Mammary epithelial cell (primary cell): ENCODE measurements around the gene GPR18.

Source experiments
- EZH2 ChIP-seq: IDR thresholded peaks from 2 replicates; pipeline ENCODE4 v1.6.1; 2012; ENCODE audit warnings: low read length, inconsistent platforms, borderline replicate concordance
- TF ChIP-seq, protein P1 (sequence below), 2 donors: IDR thresholded peaks in 1 of 2; conservative IDR thresholded peaks in 1 of 2; 2 replicates each; pipeline ENCODE4 v1.5.1; 2011 to 2012; ENCODE audit warnings: inconsistent platforms in 2 of 2, low read length in 2 of 2, mild to moderate bottlenecking in 2 of 2, control low read depth in 1 of 2, low read depth in 1 of 2; ENCODE audit not compliant: insufficient read depth in 1 of 2; ENCODE audit errors: extremely low read depth in 1 of 2

DNA sequence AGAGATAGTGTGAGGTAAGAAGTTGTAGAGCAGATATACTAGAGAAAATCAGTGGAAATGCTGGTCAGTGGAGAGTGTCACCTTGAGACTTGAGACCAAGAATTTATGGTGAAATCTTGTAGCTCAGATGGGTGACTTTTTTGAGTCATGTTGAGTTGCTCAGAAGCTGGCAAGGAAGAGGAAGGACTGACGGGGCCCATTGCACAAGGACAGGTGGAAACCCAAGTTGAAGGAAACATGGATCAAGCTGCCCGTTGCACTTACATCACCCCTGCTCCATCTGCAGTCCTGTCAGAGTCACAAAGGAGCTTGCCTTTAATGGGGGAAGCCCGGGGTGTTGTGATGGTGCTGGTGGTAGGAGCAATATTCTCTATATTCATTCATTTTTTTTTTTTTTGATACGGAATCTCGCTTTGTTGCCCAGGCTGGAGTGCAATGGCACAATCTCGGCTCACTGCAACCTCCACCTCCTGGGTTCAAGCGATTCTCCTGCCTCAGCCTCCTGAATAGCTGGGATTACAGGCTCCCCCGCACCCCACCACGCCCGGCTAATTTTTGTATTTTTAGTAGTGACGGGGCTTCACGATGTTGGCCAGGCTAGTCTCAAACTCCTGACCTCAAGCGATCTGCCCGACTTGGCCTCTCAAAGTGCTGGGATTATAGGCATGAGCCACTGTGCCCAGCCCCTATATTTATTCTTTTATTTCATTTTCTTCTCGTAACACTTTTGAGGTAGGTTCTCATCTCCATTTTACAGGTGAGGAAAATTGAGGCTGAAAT lies 30.1 kb downstream of the GPR18 start:
- TF ChIP-seq, protein P1, sequence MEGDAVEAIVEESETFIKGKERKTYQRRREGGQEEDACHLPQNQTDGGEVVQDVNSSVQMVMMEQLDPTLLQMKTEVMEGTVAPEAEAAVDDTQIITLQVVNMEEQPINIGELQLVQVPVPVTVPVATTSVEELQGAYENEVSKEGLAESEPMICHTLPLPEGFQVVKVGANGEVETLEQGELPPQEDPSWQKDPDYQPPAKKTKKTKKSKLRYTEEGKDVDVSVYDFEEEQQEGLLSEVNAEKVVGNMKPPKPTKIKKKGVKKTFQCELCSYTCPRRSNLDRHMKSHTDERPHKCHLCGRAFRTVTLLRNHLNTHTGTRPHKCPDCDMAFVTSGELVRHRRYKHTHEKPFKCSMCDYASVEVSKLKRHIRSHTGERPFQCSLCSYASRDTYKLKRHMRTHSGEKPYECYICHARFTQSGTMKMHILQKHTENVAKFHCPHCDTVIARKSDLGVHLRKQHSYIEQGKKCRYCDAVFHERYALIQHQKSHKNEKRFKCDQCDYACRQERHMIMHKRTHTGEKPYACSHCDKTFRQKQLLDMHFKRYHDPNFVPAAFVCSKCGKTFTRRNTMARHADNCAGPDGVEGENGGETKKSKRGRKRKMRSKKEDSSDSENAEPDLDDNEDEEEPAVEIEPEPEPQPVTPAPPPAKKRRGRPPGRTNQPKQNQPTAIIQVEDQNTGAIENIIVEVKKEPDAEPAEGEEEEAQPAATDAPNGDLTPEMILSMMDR (conservative IDR thresholded peaks at IDR 0.05 in 1 of 2, IDR thresholded peaks at IDR 0.05 in 1 of 2; ENCODE audit: extremely low read depth in 1 of 2, insufficient read depth in 1 of 2, low read depth in 1 of 2, low read length in 2 of 2) = no peak
- no peak for TF ChIP-seq EZH2
